Skin of body (tissue), 2 donors: ENCODE measurements around the gene ZNHIT2. TPM values are rescaled to one million over a fixed set of nuclear protein-coding genes. Genes with fewer than 3 reads are reported as not detected.
"Not testable (repeated sequence)": the region's sequence is repeated elsewhere in the genome, so short reads cannot be mapped to it uniquely, and the experiment has no call there.

Experiments used
- DNase-seq: peaks from one replicate; lab custom pipeline; 2025; lab: John Stamatoyannopoulos, UW
- total RNA-seq: library from RNA; depleted of rRNA; stranded (reverse); fragments of >200 nt; gene quantifications from one replicate; pipeline ENCODE4 v1.2.3, GENCODE V29; 2014

Gene ZNHIT2
- total RNA-seq, 1 donor from 2014 or later, result 3.3 TPM

DNA sequence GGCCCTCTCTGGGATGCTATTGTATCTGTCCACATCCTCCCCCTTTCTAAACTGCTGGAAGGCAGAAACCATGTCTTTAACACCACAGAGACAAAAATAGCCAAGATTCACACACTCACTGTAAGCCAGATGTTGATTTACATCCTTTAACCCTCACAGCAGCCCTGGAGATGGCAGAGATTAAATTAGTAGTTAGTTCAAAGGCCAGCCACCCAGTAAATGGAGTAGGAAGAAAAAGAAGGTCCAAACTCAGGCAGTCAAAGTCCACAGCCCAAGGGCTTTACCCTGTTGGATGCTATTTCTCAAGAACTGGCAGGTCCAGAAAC, 2.1 kb upstream of the ZNHIT2 start:
- no peak for DNase-seq

DNA sequence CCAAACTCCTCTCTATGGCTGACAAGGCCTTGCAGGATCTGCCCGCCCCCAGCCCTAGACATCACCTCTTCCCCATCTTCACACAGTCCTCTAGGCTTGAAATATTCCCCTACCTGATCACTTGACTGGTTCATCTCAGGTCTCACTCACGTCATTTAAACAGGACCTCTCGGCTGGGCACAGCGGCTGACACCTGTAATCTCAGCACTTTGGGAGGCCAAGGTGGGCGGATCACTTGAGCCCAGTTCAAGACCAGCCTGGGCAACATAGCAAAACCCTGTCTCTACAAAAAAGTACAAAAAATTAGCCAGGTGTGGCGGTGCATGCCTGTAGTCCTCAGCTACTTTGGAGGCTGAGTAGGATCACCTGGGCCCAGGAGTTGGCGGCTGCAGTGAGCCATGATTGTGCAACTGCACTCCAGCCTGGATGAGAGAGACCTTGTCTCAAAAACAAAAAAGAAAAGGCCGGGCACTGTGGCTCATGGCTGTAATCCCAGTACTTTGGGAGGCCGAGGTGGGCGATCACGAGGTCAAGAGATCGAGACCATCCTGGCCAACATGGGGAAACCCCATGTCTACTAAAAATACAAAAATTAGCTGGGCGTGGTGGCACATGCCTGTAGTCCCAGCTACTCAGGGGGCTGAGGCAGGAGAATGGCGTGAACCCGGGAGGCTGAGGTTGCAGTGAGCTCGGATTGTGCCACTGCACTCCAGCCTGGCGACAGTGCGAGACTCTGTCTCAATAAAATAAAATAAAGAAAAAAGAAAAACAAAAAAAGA, 1.6 kb upstream of the ZNHIT2 start:
- DNase-seq, result not testable (repeated sequence)

DNA sequence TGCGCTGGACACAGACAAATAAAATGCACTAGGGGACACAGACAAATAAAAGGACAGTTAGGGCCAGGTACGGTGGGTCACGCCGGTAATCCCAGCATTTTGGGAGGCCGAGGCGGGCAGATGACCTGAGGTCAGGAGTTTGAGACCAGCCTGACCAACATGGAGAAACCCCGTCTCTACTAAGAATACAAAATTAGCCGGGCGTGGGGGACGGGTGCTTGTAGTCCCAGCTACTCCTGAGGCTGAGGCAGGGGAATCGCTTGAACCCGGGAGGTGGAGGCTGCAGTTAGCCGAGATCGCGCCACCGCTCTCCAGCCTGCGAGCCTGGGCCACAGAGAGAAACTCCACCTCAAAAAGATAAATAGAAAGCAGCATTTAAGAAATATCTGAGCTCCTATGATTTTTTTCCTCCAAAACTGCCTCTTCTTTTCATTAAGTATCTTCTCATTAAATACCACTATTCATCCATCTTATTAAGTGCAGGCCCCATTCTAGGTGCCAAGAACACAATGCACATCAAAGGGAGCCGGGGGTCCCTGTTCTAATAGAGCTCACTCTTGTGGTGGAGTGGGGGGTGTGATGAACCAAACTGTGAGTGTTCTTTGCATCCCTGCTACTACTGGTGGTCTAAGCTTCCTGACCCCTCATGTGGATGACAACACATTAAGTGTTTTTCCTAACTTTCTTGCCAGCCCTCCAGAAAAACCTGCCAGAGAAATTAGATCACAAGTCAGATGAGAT, 766 bp upstream of the ZNHIT2 start:
- DNase-seq, result no peak

DNA sequence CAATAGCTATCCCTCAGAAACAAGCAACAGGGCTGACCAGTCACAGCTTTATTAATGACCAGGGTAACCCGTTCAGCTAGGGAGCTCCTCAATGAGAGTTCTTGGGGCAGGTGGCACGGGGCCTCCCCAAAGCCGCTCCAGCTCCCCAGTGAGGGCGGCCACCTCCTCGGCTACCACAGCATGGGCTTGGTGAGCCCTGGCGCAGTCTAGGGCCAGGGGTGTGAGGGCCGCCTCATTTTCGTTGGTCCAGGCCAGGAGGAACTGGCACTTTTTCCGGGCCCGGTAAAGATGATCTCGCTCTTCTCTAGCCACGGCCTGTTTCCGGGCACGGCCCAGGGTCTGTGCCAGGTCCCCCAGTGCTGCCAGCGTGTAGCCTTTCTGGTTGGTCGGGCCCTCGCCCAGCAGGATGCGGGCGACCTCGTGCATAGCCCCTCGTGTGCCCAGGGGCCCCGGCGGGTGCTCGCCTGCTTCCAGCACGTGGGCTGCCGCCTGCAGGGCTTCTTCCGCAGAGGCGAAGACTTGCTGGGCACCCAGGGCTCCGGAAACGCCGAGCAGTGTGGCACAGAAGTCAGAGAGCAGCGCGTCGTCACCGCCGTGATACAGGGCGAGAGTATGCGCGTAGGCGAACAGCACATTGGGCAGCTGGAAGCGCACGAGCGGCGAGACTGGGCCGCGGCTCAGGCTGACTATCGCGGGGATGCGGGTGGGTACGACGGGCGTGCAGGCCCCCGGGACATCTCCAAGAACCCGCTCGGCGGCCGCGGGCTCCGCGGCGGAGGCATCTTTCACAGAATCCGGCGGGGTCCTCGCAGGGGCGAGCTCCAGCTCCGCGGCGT, 913 bp downstream of the ZNHIT2 start:
- no peak for DNase-seq

DNA sequence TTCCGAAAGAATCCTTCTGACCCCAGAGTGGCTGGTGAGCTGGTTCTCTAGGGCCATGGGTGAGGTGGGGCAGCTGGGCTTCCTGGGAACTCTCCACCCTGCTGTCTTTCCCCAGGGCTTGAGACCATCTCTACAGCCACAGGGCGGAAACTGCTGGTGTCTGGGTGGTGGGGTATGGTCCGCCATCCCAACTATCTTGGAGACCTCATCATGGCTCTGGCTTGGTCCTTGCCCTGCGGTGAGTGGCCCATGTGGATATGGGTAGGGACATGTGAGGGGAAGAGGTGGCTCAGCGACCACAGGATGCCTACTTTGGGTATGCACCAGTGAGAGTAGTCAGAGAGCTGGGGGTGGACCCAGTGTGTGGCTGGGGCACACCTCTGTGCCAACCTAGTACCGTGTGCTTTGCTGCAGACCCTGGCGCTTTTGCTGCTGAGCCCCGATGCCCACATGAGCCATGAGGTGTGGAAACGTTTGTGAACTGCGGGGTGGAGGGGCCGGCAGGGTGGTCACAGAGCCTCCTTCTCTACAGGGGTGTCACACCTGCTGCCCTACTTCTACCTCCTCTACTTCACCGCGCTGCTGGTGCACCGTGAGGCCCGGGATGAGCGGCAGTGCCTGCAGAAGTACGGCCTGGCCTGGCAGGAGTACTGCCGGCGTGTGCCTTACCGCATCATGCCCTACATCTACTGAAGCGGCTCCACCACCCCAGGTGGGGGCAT, 2.0 kb downstream of the ZNHIT2 start:
- DNase-seq, result no peak

DNA sequence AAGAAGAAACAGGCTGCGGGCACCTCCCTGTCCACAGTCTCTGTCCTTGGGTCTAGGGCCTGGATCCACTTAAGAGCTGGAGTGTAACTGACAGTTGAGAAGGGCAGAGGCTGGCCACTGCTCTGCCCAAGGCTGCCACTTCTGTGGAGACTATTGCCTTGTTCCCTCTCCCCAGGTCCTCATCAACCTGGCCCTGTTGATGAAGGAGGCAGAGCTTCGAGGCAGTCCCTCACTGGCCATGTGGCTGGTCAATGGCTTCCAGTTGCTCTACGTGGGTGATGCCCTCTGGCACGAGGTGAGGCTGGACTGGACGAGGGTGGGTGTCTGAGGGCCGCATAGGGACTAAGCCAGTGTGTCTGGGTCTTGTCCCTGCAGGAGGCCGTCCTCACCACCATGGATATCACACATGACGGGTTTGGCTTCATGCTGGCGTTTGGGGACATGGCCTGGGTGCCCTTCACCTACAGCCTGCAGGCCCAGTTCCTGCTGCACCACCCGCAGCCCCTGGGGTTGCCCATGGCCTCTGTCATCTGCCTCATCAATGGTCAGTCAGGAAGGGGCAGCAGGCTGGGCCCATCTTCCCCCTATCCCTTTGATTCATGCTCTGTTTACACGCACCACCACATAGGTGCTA, 2.8 kb downstream of the ZNHIT2 start:
- DNase-seq, result no peak

DNA sequence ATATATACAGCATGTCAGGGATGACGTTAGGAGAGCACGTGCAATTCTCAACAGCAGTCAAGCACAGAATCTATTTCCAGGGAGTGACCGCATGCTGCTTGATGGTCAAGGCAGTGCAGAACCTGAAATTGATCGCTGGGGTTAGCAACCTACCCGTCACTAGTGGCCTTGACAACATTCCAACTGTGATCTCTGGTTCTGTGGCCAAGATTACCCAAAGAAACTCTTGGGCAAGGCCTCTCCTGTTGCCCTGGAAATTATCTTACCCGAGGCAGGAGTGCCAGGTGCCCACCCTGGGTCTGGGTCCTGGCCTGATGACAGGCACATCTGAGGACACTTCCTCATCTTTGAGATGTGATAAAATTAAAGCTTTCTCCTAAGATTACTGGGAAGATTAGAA, 3.7 kb downstream of the ZNHIT2 start:
- no peak for DNase-seq

DNA sequence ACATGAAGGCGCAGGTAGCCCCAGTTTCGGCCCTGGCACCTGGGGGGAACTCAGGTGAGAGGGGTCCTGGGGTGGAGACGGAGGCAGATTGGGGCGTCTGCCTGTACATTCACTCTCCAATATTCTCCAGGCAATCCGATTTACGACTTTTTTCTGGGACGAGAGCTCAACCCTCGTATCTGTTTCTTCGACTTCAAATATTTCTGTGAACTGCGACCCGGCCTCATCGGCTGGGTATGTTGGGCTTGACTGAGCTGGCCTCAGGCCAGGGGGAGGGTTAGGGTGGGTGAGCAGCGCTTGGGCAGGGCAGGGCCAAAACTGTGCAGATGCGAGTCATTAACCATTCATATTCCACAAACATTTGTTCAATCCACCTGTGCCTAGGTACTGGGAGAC, 4.1 kb downstream of the ZNHIT2 start:
- no peak for DNase-seq

DNA sequence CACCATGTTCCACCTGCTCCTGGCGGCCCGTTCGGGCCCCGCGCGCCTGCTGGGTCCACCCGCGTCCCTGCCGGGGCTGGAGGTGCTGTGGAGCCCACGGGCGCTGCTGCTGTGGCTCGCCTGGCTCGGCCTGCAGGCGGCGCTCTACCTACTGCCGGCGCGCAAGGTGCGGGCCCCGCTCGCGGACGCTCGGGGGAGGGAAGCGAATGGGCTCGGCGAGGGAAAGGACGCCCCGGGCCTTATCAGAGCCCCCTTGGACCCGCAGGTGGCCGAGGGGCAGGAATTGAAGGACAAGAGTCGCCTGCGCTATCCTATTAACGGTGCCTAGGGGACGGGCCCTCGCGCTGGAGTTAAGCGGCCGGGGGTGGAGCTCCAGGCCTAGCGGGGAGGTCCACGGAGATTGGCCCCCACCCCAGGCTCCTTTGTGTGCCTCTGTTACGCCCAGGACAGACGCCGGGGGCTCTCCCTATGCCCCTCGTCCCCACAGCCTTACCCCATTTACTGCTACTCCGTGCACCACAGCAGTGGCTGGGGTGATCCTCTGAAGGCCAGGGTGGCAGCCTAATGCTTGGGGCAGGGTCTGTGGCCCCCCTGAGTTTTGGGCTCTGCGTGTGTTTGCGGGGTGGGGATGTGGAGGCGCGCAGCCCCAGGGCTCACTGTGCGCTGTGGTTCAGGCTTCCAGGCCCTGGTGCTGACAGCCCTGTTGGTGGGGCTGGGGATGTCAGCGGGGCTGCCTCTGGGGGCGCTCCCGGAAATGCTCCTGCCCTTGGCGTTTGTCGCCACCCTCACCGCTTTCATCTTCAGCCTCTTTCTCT, 4.7 kb downstream of the ZNHIT2 start:
- DNase-seq, result no peak

DNA sequence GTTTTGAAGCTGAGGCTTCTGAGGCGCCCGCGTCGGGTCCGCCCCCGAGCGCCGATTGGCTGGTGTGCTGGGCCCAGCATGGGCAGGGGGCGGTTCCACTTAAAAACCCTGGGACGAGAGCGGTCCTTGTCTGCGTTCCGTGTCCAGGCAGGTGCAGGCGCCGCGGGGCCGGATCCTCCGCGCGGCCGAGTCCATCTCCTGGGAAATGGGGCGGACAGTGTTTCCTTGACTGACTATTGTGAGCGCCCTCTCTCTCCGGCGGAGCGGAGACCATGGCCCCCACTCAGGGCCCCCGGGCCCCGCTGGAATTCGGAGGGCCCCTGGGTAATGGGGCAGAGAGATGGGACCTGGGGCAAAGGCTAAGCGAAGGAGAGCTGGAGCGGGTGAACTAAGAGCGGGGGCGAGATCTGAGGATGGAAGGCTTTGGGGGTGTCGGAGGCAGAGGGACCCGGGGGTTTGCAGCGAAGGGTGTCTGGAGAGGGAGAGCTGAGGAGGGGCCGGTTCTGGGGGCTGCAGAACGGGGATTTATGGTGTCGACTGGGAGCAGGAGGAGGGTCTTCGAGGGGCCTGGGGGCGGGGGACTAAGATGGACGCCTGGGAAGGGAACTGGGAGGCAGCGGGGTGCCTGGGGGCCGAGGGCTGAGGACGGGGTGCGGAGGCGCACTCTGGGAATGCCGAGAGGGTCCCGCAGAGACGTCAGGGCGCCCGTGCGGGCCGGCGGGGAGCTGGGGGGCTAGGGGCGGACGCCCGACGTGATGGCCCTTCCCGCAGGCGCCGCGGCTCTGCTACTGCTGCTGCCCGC, 5.6 kb downstream of the ZNHIT2 start, which contains the start of gene TM7SF2:
Gene TM7SF2 (plus strand): TSS at position 129 of the 802 bp plus-strand sequence. CDS start 144 bp downstream, at position 273.
- DNase-seq, result peak; percentile 62

DNA sequence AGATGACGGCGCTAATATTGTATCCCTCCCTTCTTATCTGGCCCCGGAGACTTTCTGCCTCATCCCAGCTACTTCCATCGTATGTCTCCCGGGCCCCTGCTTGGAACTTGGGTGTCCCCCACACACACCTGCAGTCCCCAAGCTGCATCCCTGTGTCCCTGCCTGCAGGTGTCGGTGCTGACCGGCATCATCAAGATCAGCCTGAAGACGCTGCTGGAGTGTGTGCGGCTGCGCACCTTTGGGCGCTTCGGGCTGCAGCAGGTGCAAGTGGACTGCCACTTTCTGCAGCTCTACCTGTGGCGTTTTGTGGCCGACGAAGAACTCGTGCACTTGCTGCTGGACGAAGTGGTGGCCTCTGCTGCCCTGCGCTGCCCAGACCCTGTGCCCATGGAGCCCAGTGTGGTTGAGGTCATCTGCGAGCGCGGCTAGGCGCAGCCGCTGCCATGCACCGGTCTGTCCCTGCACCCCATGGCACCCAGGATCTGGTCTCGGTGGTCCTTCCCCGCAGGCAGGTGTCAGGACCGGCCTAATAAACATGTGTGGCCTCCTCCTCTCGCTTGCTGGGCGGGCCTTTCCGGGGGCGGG, 6.2 kb downstream of the ZNHIT2 start:
- DNase-seq, result no peak

DNA sequence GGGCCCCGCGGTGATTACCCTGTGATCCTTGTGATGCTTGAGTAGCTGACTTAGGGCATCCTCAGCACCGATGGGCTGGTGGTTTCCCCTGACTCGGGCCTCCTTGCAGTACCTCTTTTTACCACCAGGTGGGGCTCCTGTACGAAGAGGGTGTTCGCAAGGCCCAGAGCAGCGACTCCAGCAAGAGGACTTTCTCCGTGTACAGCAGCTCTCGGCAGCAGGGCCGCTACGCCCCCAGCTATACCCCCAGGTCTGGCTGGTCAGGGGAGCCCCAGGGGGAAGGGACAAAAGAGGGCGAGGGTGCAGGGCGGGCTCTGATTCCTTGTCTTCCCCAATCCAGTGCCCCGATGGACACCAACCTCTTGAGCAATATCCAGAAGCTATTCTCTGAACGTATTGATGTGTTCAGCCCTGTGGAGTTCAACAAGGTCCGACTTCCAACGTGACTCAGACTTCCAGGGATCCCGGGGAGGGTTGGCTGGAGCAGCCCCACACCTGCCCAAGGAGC, 7.1 kb downstream of the ZNHIT2 start:
- peak; percentile 55 for DNase-seq

DNA sequence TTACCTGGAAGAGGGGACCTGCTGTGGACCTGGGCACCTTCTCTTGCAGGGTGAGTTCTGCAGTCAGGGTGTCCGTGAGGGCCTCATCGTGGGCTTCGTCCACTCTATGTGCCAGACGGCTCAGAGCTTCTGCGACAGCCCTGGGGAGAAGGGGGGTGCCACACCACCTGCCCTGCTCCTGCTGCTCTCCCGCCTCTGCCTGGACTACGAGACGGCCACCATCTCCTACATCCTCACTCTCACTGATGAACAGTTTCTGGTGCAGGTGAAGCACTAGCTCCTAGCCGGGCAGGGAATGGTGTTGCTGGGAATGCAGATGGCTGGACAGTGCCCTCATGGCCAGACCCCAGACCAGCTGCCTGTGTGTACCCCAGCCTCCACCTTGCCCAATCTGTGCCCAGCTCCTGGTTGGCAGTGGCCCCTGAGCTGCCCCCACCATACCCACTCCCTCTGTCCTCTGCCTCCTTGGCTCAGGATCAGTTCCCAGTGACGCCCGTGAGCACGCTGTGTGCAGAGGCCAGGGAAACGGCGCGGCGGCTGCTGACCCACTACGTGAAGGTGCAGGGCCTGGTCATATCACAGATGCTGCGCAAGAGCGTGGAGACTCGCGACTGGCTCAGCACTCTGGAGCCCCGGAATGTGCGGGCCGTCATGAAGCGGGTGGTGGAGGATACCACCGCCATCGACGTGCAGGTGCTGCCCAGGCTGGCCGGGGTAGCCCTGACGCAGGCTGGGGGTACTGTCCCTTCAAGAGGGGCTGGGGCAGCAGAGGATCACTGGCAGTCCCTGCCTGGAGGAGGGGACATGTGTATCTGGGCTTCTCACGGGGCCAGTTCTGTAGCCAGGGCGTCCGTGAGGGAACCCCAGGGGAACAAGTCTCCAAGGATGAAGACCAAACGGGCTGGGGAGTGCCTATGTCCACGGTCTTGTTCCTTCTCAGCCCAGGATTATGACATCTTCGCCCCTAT, 8.0 kb downstream of the ZNHIT2 start:
- DNase-seq, result no peak

DNA sequence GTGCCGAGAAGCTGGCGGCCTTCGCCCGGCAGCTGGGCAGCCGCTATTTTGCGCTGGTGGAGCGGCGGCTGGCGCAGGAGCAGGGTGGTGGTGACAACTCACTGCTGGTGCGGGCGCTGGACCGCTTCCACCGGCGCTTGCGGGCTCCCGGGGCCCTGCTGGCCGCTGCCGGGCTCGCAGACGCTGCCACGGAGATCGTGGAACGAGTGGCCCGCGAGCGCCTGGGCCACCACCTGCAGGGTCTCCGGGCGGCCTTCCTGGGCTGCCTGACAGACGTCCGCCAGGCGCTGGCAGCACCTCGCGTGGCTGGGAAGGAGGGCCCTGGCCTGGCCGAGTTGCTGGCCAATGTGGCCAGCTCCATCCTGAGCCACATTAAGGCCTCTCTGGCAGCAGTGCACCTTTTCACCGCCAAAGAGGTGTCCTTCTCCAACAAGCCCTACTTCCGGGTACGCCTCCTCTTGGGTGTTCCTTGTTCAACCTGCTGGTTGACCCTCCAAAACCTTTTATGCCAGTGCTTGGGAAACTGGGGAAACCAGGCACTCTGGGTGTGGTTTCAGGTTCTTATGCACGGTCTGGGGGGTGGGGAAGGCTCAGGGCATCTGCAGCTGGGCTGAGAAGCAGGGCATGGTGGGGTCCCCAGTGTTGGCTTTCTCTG, 8.9 kb downstream of the ZNHIT2 start:
- no peak for DNase-seq

DNA sequence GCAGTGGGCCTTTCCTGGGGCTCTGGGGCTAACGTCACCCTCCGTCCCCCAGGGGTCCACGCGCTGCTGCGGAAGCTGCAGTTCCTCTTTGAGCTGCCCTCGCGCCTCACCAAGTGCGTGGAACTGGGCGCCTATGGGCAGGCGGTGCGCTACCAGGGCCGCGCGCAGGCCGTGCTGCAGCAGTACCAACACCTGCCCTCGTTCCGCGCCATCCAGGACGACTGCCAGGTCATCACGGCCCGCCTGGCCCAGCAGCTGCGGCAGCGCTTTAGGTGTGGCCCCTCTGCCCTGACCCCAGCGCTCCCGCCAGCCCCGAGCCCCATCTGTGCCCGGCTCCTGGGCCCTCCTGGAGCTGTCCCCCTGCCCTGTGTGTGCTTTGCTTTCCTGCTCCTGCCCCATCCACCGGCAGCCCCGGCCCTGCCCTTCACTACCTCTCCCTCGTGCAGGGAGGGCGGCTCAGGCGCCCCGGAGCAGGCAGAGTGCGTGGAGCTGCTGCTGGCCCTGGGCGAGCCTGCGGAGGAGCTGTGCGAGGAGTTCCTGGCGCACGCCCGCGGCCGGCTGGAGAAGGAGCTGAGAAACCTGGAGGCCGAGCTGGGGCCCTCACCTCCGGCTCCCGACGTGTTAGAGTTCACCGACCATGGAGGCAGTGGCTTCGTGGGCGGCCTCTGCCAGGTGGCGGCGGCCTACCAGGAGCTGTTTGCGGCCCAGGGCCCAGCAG, 9.6 kb downstream of the ZNHIT2 start:
- no peak for DNase-seq

DNA sequence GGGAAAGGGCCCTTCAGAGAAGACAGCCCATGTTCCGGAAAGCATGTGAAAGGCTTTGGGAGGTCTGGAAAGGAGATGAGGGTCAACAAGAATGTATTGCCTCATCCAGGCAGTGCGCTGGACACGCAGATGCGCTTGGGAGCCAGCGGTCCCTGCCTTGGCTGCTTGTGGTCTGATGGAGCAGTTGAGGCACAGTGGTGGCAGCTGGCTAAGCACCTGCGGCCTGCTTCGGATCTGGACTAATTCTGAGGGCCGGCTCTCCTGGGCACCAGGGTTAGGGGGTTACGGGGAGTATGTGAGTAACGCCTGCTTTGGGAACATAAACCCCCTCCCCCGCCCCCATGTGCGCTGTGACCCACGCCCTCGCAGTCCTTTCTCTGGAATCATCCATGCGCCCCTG, 10.4 kb downstream of the ZNHIT2 start:
- DNase-seq, result no peak
